Hematopoietic multipotent progenitor cell treated with erythropoietin and hydrocortisone succinate and interleukin-3 and kit ligand, for 15 days (in vitro differentiated cells): ENCODE data around the gene CPLANE1.
A peak's percentile ranks its signal among the peaks of the same experiment; 100 is the strongest.
"Not testable (repeated sequence)": the region's sequence is repeated elsewhere in the genome, so short reads cannot be mapped to it uniquely, and the experiment has no call there.

Source experiments
- DNase-seq: peaks from one replicate; pipeline ENCODE4 v3.0.0-alpha.2; 2015; ENCODE audit warnings: low spot score

CPLANE1 gene

GRCh38 chr5:37208883-37209797, 40.0 kb downstream of the CPLANE1 start:
- DNase-seq, result no peak

- DNase-seq, result no peak
Measured at GRCh38 chr5:37207802-37208201, 41.4 kb downstream of the CPLANE1 start.

- DNase-seq, result no peak
Measured at GRCh38 chr5:37206736-37207135, 42.4 kb downstream of the CPLANE1 start.

- no peak for DNase-seq
Measured at GRCh38 chr5:37198842-37199241, 50.3 kb downstream of the CPLANE1 start.

- DNase-seq, result no peak
Measured at GRCh38 chr5:37198061-37198460, 51.1 kb downstream of the CPLANE1 start.

GRCh38 chr5:37197340-37198050, 51.7 kb downstream of the CPLANE1 start:
- DNase-seq, result no peak

GRCh38 chr5:37190592-37190991, 58.6 kb downstream of the CPLANE1 start:
- no peak for DNase-seq

- no peak for DNase-seq
Measured at GRCh38 chr5:37189355-37189754, 59.8 kb downstream of the CPLANE1 start.

- DNase-seq, result peak; percentile 23
Measured at GRCh38 chr5:37187465-37187977, 61.7 kb downstream of the CPLANE1 start.

GRCh38 chr5:37184748-37185364, 64.3 kb downstream of the CPLANE1 start:
- no peak for DNase-seq

GRCh38 chr5:37182667-37183066, 66.5 kb downstream of the CPLANE1 start:
- peak; percentile 27 for DNase-seq

- no peak for DNase-seq
Measured at GRCh38 chr5:37174928-37175327, 74.2 kb downstream of the CPLANE1 start.

- DNase-seq, result no peak
Measured at GRCh38 chr5:37172957-37173356, 76.2 kb downstream of the CPLANE1 start.

GRCh38 chr5:37170856-37171255, 78.3 kb downstream of the CPLANE1 start:
- no peak for DNase-seq

GRCh38 chr5:37166197-37166596, 83.0 kb downstream of the CPLANE1 start:
- DNase-seq, result no peak

GRCh38 chr5:37165761-37166160, 83.4 kb downstream of the CPLANE1 start:
- no peak for DNase-seq

GRCh38 chr5:37153661-37154060, 95.5 kb downstream of the CPLANE1 start:
- no peak for DNase-seq

GRCh38 chr5:37146896-37147295, 102.3 kb downstream of the CPLANE1 start:
- DNase-seq, result no peak

- DNase-seq, result no peak
Measured at GRCh38 chr5:37136694-37137093, 112.5 kb downstream of the CPLANE1 start.

- not testable (repeated sequence) for DNase-seq
Measured at GRCh38 chr5:37135312-37135711, 113.9 kb downstream of the CPLANE1 start.

- no peak for DNase-seq
Measured at GRCh38 chr5:37133939-37134338, 115.2 kb downstream of the CPLANE1 start.

- no peak for DNase-seq
Measured at GRCh38 chr5:37132646-37133045, 116.5 kb downstream of the CPLANE1 start.

GRCh38 chr5:37121465-37121864, 127.7 kb downstream of the CPLANE1 start:
- no peak for DNase-seq
